Bronchial epithelial cell (primary cell): ENCODE data around the gene CHMP4B. TPM values are rescaled to one million over a fixed set of nuclear protein-coding genes. Genes with fewer than 3 reads are reported as not detected.

Experiments used
- DNase-seq: peaks from one replicate; pipeline ENCODE4 v3.0.0-alpha.2; 2010; ENCODE audit warnings: low read depth
- FAIRE-seq: peaks from 2 replicates; lab custom pipeline; 2011; peaks lifted over from hg19 to GRCh38; lab: Jason Lieb, UNC
- H3K27me3 ChIP-seq: 2 replicates; pipeline ENCODE4 v1.5.1; 2011; ENCODE audit warnings: low read length; ENCODE audit not compliant: control insufficient read depth, insufficient read depth
- H3K36me3 ChIP-seq: 2 replicates; pipeline ENCODE4 v1.5.1; 2011; ENCODE audit warnings: low read length; ENCODE audit not compliant: control insufficient read depth, insufficient read depth
- H3K4me3 ChIP-seq: 2 replicates; pipeline ENCODE4 v1.5.1; 2011; ENCODE audit warnings: mild to moderate bottlenecking, low read depth, low read length, control low read depth
- CTCF ChIP-seq: IDR thresholded peaks from 2 replicates; pipeline ENCODE4 v1.5.1; 2011; ENCODE audit warnings: mild to moderate bottlenecking, moderate library complexity, low read length, control low read depth, inconsistent platforms; ENCODE audit not compliant: insufficient read depth, severe bottlenecking
- total RNA-seq: library from RNA; depleted of rRNA; stranded (reverse); fragments of >200 nt; gene quantifications from 2 replicates; pipeline ENCODE4 v1.2.1, GENCODE V29; 2014

The CHMP4B gene
- total RNA-seq, 1 donor from 2014 or later, result 30.5 TPM

GRCh38 chr20:33897313-33897912 is 86.3 kb downstream of the CHMP4B start:
- no peak for FAIRE-seq
- H3K4me3 ChIP-seq, result no peak overlapping the region
- no peaks in the 10 kb centered on the region for H3K36me3 ChIP-seq
- DNase-seq, result no peak
- H3K27me3 ChIP-seq, result peaks cover 2% of the 10 kb centered on the region
- TF ChIP-seq CTCF, result peak; percentile 19

DNA sequence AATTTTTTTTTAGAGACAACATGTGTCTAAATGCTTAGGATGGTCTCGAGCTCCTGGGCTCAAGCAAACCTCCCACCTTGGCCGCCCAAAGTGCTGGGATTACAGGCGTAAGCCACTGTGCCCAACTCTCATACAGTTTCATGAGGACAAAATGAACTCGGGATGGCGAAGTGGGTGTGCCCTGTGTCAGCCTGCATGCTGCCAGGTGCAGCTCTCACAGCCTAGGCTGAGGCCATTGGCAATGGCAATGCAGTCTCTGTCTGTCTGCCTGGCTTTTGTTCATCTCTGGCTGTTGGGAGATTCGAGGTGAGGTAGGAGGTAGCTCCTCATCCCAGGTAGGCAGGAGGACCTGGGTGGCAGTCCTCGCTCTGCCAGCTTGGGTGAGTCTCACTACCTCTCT is 88.0 kb downstream of the CHMP4B start:
- H3K36me3 ChIP-seq, result no peaks in the 10 kb centered on the region
- no peak overlapping the region for H3K4me3 ChIP-seq
- DNase-seq, result no peak
- TF ChIP-seq CTCF, result no peak
- H3K27me3 ChIP-seq, result peaks cover 2% of the 10 kb centered on the region
- no peak for FAIRE-seq

GRCh38 chr20:33900521-33901131 is 89.5 kb downstream of the CHMP4B start:
- no peak for FAIRE-seq
- no peak for TF ChIP-seq CTCF
- Histone ChIP-seq H3K4me3 (no peak overlapping the region), H3K27me3 (peaks cover 2% of the 10 kb centered on the region), H3K36me3 (no peaks in the 10 kb centered on the region)
- no peak for DNase-seq

DNA sequence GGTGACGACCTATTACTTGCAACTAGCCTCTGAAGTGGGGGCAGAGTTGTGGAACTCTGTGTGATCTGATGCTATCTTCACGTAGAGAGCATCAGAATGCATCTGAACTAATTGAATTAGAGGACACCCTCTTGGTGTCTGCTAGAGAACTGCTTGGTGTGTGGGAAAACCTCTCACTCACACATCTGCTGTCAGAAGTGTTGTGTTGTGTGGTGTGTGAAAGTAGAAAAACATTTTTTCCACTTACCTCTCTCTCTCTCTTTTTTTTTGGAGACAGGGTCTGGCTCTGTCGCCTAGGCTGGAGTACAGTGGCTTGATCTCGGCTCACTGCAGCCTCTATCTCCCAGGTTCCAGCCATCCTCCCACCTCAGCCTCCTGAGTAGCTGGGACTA is 90.0 kb downstream of the CHMP4B start:
- Histone ChIP-seq H3K4me3 (no peak overlapping the region), H3K27me3 (peaks cover 2% of the 10 kb centered on the region), H3K36me3 (no peaks in the 10 kb centered on the region)
- FAIRE-seq, result no peak
- TF ChIP-seq CTCF, result no peak
- DNase-seq, result no peak

GRCh38 chr20:33902011-33902410 is 90.9 kb downstream of the CHMP4B start:
- DNase-seq (no peak), FAIRE-seq (no peak)
- H3K36me3 ChIP-seq, result no peaks in the 10 kb centered on the region
- no peak overlapping the region for H3K4me3 ChIP-seq
- TF ChIP-seq CTCF, result no peak
- peaks cover 2% of the 10 kb centered on the region for H3K27me3 ChIP-seq

Other genes with a start within 250 kb of the CHMP4B start
- 0.13 TPM in 1 of 2 replicates, not detected in the other for gene C20orf144, start 149.0 kb upstream of the CHMP4B start, total RNA-seq
- 1.2 and 1.6 TPM in 2 replicates for gene ACTL10, start 144.4 kb upstream of the CHMP4B start, total RNA-seq
- 8.1 and 8.7 TPM in 2 replicates for gene NECAB3, start 136.9 kb upstream of the CHMP4B start, total RNA-seq
- gene E2F1, start 125.0 kb upstream of the CHMP4B start, total RNA-seq, result 0.26 and 0.64 TPM in 2 replicates
- gene PXMP4, start 91.0 kb upstream of the CHMP4B start, total RNA-seq, result 2.4 and 3.3 TPM in 2 replicates
- gene ZNF341, start 79.4 kb upstream of the CHMP4B start, total RNA-seq, result 0.53 and 0.64 TPM in 2 replicates
- gene RALY, start 182.6 kb downstream of the CHMP4B start, total RNA-seq, result 75.0 and 96.4 TPM in 2 replicates